Vagina (tissue), 2 donors: ENCODE measurements around the gene OMD. TPM values are rescaled to one million over a fixed set of nuclear protein-coding genes. Genes with fewer than 3 reads are reported as not detected.
A peak's percentile ranks its signal among the peaks of the same experiment; 100 is the strongest.

Experiments
- DNase-seq, 2 donors: peaks; one replicate each; pipeline ENCODE4 v3.0.0-alpha.2; 2017; ENCODE audit errors: extremely low spot score in 2 of 2
- H3K27ac ChIP-seq: fragments of 200-600 bp; sonication (generic); one replicate; pipeline ENCODE4 v1.5.1; 2019
- H3K27me3 ChIP-seq: fragments of 200-600 bp; sonication (generic); one replicate; pipeline ENCODE4 v1.5.1; 2019
- H3K36me3 ChIP-seq, 2 donors: fragments of 200-600 bp; sonication (generic); one replicate each; pipeline ENCODE4 v1.5.1; 2017 to 2019
- H3K4me1 ChIP-seq: fragments of 200-600 bp; sonication (generic); one replicate; pipeline ENCODE4 v1.5.1; 2019
- H3K4me3 ChIP-seq, 2 donors: fragments of 200-600 bp; sonication (generic); 1 replicate in 1 of 2; 2 replicates in 1 of 2; pipeline ENCODE4 v1.5.1; 2016 to 2019
- H3K9me3 ChIP-seq: fragments of 200-600 bp; sonication (generic); one replicate; pipeline ENCODE4 v1.5.1; 2019
- CTCF ChIP-seq, 3 experiments: fragments of 450-650 bp in 2 of 3; fragments of 200-600 bp in 1 of 3; sonication (generic) in 1 of 3; IDR thresholded peaks; one replicate each; pipeline ENCODE4 v1.5.1; 2017 to 2019; ENCODE audit warnings: antibody characterized with exemption in 3 of 3, mild to moderate bottlenecking in 2 of 3, moderate library complexity in 2 of 3
- POLR2A ChIP-seq, 2 donors: fragments of 450-650 bp; IDR thresholded peaks; one replicate each; pipeline ENCODE4 v1.6.1; 2017; ENCODE audit warnings: antibody characterized with exemption in 2 of 2, mild to moderate bottlenecking in 2 of 2, moderate library complexity in 2 of 2
- POLR2AphosphoS5 ChIP-seq, 2 donors: sonication (generic); formaldehyde crosslinking; IDR thresholded peaks; one replicate each; pipeline ENCODE4 v1.9.0; 2017; ENCODE audit warnings: antibody characterized with exemption in 2 of 2, mild to moderate bottlenecking in 2 of 2, low read depth in 1 of 2; ENCODE audit not compliant: insufficient read depth in 1 of 2
- intact Hi-C: fragments of 100-400 bp; cut with DNase I; formaldehyde crosslinking; loops from one replicate; pipeline ENCODE4 v1.15.1; 2023
- total RNA-seq: library from RNA; depleted of rRNA; stranded (reverse); fragments of >200 nt; gene quantifications from one replicate; pipeline ENCODE4 v1.2.3, GENCODE V29; 2016

OMD gene
- total RNA-seq, 1 donor from 2014 or later, result 10.3 TPM

GRCh38 chr9:92381775-92382174 lies 42.5 kb downstream of the OMD start:
- Histone ChIP-seq H3K36me3 (no peaks in the 10 kb centered on the region), H3K9me3 (no peaks in the 10 kb centered on the region), H3K27me3 (no peaks in the 10 kb centered on the region), H3K4me1 (no peaks in the 10 kb centered on the region), H3K4me3 (no peak overlapping the region), H3K27ac (no peak overlapping the region)
- TF ChIP-seq CTCF (IDR thresholded peaks at IDR 0.05) (no peak), POLR2AphosphoS5 (IDR thresholded peaks at IDR 0.05; ENCODE audit: insufficient read depth in 1 of 2, low read depth in 1 of 2) (no peak), POLR2A (IDR thresholded peaks at IDR 0.05) (no peak)
- intact Hi-C loops, result no loop called here
- no peak for DNase-seq

- Histone ChIP-seq H3K4me3 (no peak overlapping the region), H3K4me1 (no peaks in the 10 kb centered on the region), H3K27me3 (no peaks in the 10 kb centered on the region), H3K36me3 (no peaks in the 10 kb centered on the region), H3K9me3 (no peaks in the 10 kb centered on the region), H3K27ac (no peak overlapping the region)
- intact Hi-C loops, result no loop called here
- TF ChIP-seq CTCF (IDR thresholded peaks at IDR 0.05) (no peak), POLR2A (IDR thresholded peaks at IDR 0.05) (no peak), POLR2AphosphoS5 (IDR thresholded peaks at IDR 0.05; ENCODE audit: insufficient read depth in 1 of 2, low read depth in 1 of 2) (no peak)
- no peak for DNase-seq
These were observed 43.7 kb downstream of the OMD start for GRCh38 chr9:92380603-92381002.

GRCh38 chr9:92378865-92379560 lies 45.3 kb downstream of the OMD start:
- Histone ChIP-seq H3K27ac (no peak overlapping the region), H3K4me1 (no peaks in the 10 kb centered on the region), H3K9me3 (no peaks in the 10 kb centered on the region), H3K36me3 (no peaks in the 10 kb centered on the region), H3K4me3 (no peak overlapping the region), H3K27me3 (no peaks in the 10 kb centered on the region)
- intact Hi-C loops, result no loop called here
- TF ChIP-seq POLR2A (IDR thresholded peaks at IDR 0.05) (no peak), CTCF (IDR thresholded peaks at IDR 0.05) (no peak), POLR2AphosphoS5 (IDR thresholded peaks at IDR 0.05; ENCODE audit: insufficient read depth in 1 of 2, low read depth in 1 of 2) (no peak)
- no peak for DNase-seq

- intact Hi-C loops, result no loop called here
- DNase-seq, result no peak
- Histone ChIP-seq H3K4me3 (no peak overlapping the region), H3K4me1 (no peaks in the 10 kb centered on the region), H3K27ac (peak overlapping the region; percentile 38), H3K27me3 (no peaks in the 10 kb centered on the region), H3K36me3 (no peaks in the 10 kb centered on the region), H3K9me3 (peaks cover 3% of the 10 kb centered on the region)
- TF ChIP-seq POLR2A (IDR thresholded peaks at IDR 0.05) (no peak), POLR2AphosphoS5 (IDR thresholded peaks at IDR 0.05; ENCODE audit: insufficient read depth in 1 of 2, low read depth in 1 of 2) (no peak), CTCF (IDR thresholded peaks at IDR 0.05) (no peak)
These were observed 46.4 kb downstream of the OMD start for GRCh38 chr9:92377876-92378275.

- Histone ChIP-seq H3K9me3 (peaks cover 6% of the 10 kb centered on the region), H3K4me3 (no peak overlapping the region), H3K36me3 (no peaks in the 10 kb centered on the region), H3K4me1 (no peaks in the 10 kb centered on the region), H3K27ac (no peak overlapping the region), H3K27me3 (no peaks in the 10 kb centered on the region)
- TF ChIP-seq CTCF (IDR thresholded peaks at IDR 0.05), result no peak
- TF ChIP-seq POLR2A (IDR thresholded peaks at IDR 0.05), result no peak
- no peak for TF ChIP-seq POLR2AphosphoS5 (IDR thresholded peaks at IDR 0.05; ENCODE audit: insufficient read depth in 1 of 2, low read depth in 1 of 2)
- DNase-seq, result no peak
- intact Hi-C loops, result no loop called here
These were observed 51.1 kb downstream of the OMD start for GRCh38 chr9:92373167-92373566.
